Transverse colon (tissue), 4 donors: ENCODE measurements around the gene KCNT1. TPM values are rescaled to one million over a fixed set of nuclear protein-coding genes. Genes with fewer than 3 reads are reported as not detected.

Experiments
- DNase-seq: peaks from one replicate; pipeline ENCODE4 v3.0.0-alpha.2; 2019
- H3K27ac ChIP-seq, 4 donors: fragments of 200-600 bp; sonication (generic); 2 replicates each; pipeline ENCODE4 v1.5.1; 2016 to 2018; ENCODE audit warnings: inconsistent platforms in 4 of 4
- H3K27me3 ChIP-seq: fragments of 200-600 bp; sonication (generic); 2 replicates; pipeline ENCODE4 v1.5.1; 2017; ENCODE audit warnings: inconsistent platforms
- H3K36me3 ChIP-seq, 4 donors: fragments of 200-600 bp; sonication (generic); 2 replicates each; pipeline ENCODE4 v1.5.1; 2017 to 2019; ENCODE audit warnings: inconsistent platforms in 4 of 4
- H3K4me1 ChIP-seq, 4 donors: fragments of 200-600 bp; sonication (generic); 2 replicates each; pipeline ENCODE4 v1.5.1; 2017 to 2020; ENCODE audit warnings: inconsistent platforms in 4 of 4
- H3K4me3 ChIP-seq, 4 donors: fragments of 200-600 bp; sonication (generic); 1 replicate in 1 of 4; 2 replicates in 3 of 4; pipeline versions ENCODE4 v1.5.1 to v1.6.1; 2017 to 2019; ENCODE audit warnings: inconsistent platforms in 4 of 4
- H3K9me3 ChIP-seq, 2 donors: fragments of 200-600 bp; sonication (generic); 2 replicates each; pipeline ENCODE4 v1.5.1; 2017 to 2019; ENCODE audit warnings: inconsistent platforms in 2 of 2
- EP300 ChIP-seq: sonication (generic); formaldehyde crosslinking; IDR thresholded peaks from one replicate; pipeline ENCODE4 v1.6.1; 2017; ENCODE audit warnings: antibody characterized with exemption, low read depth
- POLR2A ChIP-seq: fragments of 450-650 bp; IDR thresholded peaks from one replicate; pipeline ENCODE4 v1.6.1; 2016; ENCODE audit warnings: antibody characterized with exemption, mild to moderate bottlenecking, moderate library complexity
- POLR2AphosphoS5 ChIP-seq, 3 donors: sonication (generic); formaldehyde crosslinking; IDR thresholded peaks; one replicate each; pipeline ENCODE4 v1.6.1; 2016; ENCODE audit warnings: antibody characterized with exemption in 3 of 3
- WGBS, 2 donors: methylation state at CpG; one replicate each; pipeline ENCODE4 v1.1.5; 2018; ENCODE audit warnings: low coverage in 1 of 2; 5-methylcytosine and 5-hydroxymethylcytosine counted together
- in situ Hi-C, 4 donors: fragments of 200-750 bp; cut with MboI; loops; one replicate each; pipeline versions ENCODE4 v1.15.0 to v1.15.1; 2017; ENCODE audit warnings: low sequenced_read_pairs in 3 of 4, low pct_ligation_motif_present in 1 of 4, low pct_unique_long_range_greater_than_20kb in 1 of 4
- intact Hi-C: fragments of 100-400 bp; cut with DNase I; formaldehyde crosslinking; loops from one replicate; pipeline ENCODE4 v1.15.1; 2023; ENCODE audit warnings: low total_unique reads
- total RNA-seq, 4 donors: library from RNA; depleted of rRNA; stranded (reverse); fragments of >200 nt; gene quantifications; one replicate each; pipeline ENCODE4 v1.1.0, GENCODE V29; 2016
- TF ChIP-seq, protein P1 (sequence below), 5 experiments: fragments of 200-600 bp in 3 of 5; fragments of 450-650 bp in 2 of 5; sonication (generic) in 3 of 5; IDR thresholded peaks; 1 replicate in 2 of 5; 2 replicates in 3 of 5; pipeline ENCODE4 v1.5.1; 2016 to 2017; ENCODE audit warnings: antibody characterized with exemption in 5 of 5, inconsistent platforms in 3 of 5, mild to moderate bottlenecking in 2 of 5, moderate library complexity in 1 of 5

Gene KCNT1
- total RNA-seq, 4 donors from 2014 or later: 0.14 TPM; not detected in 3

DNA sequence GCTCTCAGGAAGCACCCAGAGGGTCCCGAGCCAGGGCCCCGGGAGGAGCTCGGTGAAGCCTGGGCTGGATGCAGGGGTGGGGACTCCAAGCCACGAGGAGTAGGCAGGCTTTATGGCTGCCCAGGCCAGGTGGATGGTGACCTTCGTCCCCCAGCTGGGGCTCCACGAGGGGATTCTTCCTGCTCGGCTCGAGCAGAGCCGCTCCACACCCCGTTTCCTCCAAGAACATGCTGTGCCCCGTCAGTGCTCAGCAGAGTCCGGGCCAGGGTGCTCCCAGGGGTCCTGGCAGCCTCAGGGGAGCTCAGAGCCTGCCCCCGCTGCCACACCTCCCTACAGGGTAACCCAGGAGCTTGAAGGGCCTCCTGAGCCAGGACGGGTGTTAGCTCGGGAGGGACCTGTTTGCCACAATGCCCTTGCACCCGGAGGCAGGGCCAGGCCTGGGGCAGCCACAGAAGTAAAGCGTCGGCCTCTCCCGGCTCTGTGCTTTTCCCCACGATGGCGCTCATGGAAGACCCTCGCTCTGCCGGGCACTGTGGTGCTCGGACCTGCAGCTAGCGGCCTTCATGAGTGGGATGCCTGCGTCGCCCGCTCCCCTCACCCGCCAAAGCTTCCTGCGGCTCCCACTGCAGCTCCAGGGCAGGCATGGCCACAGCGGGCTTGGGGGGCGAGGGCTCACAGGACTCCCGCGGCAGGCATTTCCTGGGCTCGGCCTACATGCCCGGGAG, 86.8 kb downstream of the KCNT1 start:
- Histone ChIP-seq H3K27me3 (no peaks in the 10 kb centered on the region), H3K4me1 (no peaks in the 10 kb centered on the region), H3K9me3 (no peaks in the 10 kb centered on the region), H3K4me3 (no peak overlapping the region), H3K36me3 (no peaks in the 10 kb centered on the region), H3K27ac (no peak overlapping the region)
- TF ChIP-seq POLR2A (no peak), POLR2AphosphoS5 (IDR thresholded peaks at IDR 0.05) (no peak), EP300 (no peak)
- TF ChIP-seq, protein P1, sequence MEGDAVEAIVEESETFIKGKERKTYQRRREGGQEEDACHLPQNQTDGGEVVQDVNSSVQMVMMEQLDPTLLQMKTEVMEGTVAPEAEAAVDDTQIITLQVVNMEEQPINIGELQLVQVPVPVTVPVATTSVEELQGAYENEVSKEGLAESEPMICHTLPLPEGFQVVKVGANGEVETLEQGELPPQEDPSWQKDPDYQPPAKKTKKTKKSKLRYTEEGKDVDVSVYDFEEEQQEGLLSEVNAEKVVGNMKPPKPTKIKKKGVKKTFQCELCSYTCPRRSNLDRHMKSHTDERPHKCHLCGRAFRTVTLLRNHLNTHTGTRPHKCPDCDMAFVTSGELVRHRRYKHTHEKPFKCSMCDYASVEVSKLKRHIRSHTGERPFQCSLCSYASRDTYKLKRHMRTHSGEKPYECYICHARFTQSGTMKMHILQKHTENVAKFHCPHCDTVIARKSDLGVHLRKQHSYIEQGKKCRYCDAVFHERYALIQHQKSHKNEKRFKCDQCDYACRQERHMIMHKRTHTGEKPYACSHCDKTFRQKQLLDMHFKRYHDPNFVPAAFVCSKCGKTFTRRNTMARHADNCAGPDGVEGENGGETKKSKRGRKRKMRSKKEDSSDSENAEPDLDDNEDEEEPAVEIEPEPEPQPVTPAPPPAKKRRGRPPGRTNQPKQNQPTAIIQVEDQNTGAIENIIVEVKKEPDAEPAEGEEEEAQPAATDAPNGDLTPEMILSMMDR (IDR thresholded peaks at IDR 0.05): no peak
- intact Hi-C loops (no loop called here), in situ Hi-C loops (no loop called here)
- 62% methylated on average over 33 of the region's 36 CpGs; no CpG with 5 or more reads in 1 of the 2 donors for WGBS, 2 donors
- DNase-seq: peak; percentile 30

DNA sequence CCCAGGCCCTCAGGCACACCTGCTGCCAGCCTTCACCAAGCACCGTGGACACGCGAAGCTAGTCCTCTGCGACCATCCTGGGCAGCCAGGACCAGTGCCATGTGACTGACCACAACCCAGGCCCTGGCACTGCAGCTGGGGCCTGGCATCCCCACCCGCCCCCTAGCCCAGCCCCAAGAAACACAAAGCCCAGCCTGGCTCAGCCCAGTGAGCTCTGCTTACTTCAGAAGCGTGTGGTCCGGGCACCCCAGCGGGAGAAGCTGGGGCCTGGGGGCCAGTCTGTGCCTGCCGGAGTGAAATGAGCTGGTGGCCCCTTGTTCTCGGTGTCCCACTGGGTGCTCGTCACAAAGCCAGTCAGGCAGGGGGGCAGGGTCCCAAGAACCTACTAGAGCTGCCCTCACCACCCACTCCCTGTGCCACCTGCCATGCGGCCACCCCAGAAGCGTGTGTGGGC, 87.9 kb downstream of the KCNT1 start:
- WGBS, 2 donors: 90 to 96% methylated on average over 4 of the region's 13 CpGs
- Histone ChIP-seq H3K4me1 (no peaks in the 10 kb centered on the region), H3K9me3 (no peaks in the 10 kb centered on the region), H3K27ac (no peak overlapping the region), H3K27me3 (no peaks in the 10 kb centered on the region), H3K4me3 (no peak overlapping the region), H3K36me3 (no peaks in the 10 kb centered on the region)
- DNase-seq: no peak
- intact Hi-C loops (no loop called here), in situ Hi-C loops (no loop called here)
- no peak for TF ChIP-seq EP300
- no peak for TF ChIP-seq POLR2AphosphoS5 (IDR thresholded peaks at IDR 0.05)
- TF ChIP-seq POLR2A: no peak
- TF ChIP-seq, protein P1 (IDR thresholded peaks at IDR 0.05): no peak

DNA sequence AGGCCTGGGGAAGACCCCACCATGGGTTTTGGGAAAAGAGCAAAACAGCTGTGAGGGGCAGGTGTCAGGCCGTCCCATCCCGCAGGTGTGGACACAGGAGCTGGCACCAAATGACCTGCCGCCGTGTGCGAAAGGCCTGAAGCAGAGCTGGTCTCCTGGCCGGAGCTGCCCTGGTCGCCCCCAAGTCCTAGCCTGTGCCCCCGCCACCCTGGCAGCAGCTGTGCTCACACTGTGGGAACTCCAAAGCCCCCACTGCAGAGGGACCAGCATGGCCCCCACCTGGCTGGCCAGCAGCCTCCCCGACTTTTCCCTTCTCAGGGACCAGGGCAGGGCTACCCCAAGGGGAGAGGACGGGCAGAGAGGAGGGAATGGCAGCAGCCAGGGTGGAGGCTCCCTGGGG, 88.4 kb downstream of the KCNT1 start:
- H3K36me3 ChIP-seq: no peaks in the 10 kb centered on the region
- in situ Hi-C loops (no loop called here), intact Hi-C loops (no loop called here)
- no peak for DNase-seq
- H3K4me3 ChIP-seq: no peak overlapping the region
- no peaks in the 10 kb centered on the region for H3K4me1 ChIP-seq
- no peaks in the 10 kb centered on the region for H3K27me3 ChIP-seq
- H3K9me3 ChIP-seq: no peaks in the 10 kb centered on the region
- TF ChIP-seq POLR2AphosphoS5 (IDR thresholded peaks at IDR 0.05): no peak
- TF ChIP-seq, protein P1 (IDR thresholded peaks at IDR 0.05): no peak
- no peak for TF ChIP-seq EP300
- no peak for TF ChIP-seq POLR2A
- 85% methylated on average over 9 of the region's 10 CpGs; no CpG with 5 or more reads in 1 of the 2 donors for WGBS, 2 donors
- H3K27ac ChIP-seq: no peak overlapping the region

DNA sequence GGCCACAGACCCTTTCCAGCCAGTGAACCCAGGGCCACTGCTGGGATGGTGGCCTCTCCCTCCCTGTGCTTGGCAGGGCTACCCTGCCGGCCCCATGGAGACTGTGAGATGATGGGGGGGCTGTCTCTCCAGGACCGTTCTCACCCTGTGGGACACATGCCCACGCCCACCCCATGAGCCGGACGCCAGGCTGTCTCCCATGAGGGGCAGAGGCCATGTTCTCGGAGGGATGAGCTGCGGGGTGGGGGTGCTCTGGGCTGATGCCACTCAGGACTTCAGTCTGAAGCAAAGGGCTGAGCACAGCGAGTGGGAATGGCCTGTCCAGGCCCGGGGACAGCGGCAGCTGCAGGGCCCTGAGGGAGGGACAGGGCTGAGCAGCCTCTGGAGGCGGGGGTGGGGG, 88.9 kb downstream of the KCNT1 start:
- WGBS, 2 donors: 66 to 75% methylated on average over 2 to 11 of the region's 11 CpGs

More for the DNA sequence above, 88.9 kb downstream of the KCNT1 start:
- no peak for TF ChIP-seq EP300
- no peak for TF ChIP-seq POLR2AphosphoS5 (IDR thresholded peaks at IDR 0.05)
- no peak for TF ChIP-seq POLR2A
- TF ChIP-seq, protein P1 (IDR thresholded peaks at IDR 0.05): no peak
- Histone ChIP-seq H3K4me1 (no peaks in the 10 kb centered on the region), H3K27me3 (no peaks in the 10 kb centered on the region), H3K36me3 (no peaks in the 10 kb centered on the region), H3K27ac (no peak overlapping the region), H3K4me3 (no peak overlapping the region), H3K9me3 (no peaks in the 10 kb centered on the region)
- in situ Hi-C loops: no loop called here
- intact Hi-C loops: no loop called here
- no peak for DNase-seq
